ENCODE data around the gene TTLL1. TPM values are rescaled to one million over a fixed set of nuclear protein-coding genes. Genes with fewer than 3 reads are reported as not detected.
A peak's percentile ranks its signal among the peaks of the same experiment; 100 is the strongest.

Gene TTLL1
- total and polyA plus RNA-seq, 2 experiments from 2014 or later = 5.5 to 6.8 TPM

DNA sequence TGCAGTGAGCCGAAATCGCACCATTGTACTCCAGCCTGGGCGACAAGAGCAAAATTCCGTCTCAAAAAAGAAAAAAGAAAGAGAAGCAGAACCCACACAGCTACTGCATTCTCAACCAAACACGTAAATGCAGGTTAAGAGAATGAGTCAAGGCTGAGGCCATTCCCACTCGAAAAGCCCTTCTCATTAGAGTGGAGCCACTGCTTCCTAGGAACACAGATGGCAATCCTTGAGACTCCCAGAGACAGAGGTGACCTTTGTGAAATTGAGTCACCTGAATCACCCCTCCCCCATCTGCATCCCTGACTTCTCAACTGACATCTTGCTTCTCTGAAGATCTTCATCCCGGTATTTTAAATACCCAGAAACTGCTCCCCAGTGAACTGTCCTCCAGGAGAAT, 82.4 kb downstream of the TTLL1 start:
- H3K36me3 Mint-ChIP-seq (ENCODE audit: low read depth) = peaks cover 4% of the 10 kb centered on the region; the same call in 2 of the 3 replicates
- peak overlapping the region; percentile 40; the same call in 1 of the 2 replicates for H3K27ac Mint-ChIP-seq
- peaks cover 14% of the 10 kb centered on the region for H3K27me3 Mint-ChIP-seq (ENCODE audit: insufficient read depth, low read depth, poor library complexity)
- no peak overlapping the region for H3K4me3 ChIP-seq
- ATAC-seq (no peak), DNase-seq (ENCODE audit: low spot score) (no peak)
- H3K79me2 ChIP-seq (replicated peaks; ENCODE audit: insufficient read depth) = peaks cover 100% of the 10 kb centered on the region
- peaks cover 54% of the 10 kb centered on the region for H3K4me1 ChIP-seq (ENCODE audit: insufficient read depth)
- 0 out of 2 replicates have a peak, but pooled peaks cover 7% of the 10 kb centered on the region for H3F3A ChIP-seq (replicated peaks; ENCODE audit: low read depth)
- no peaks in the 10 kb centered on the region for H3K9me2 ChIP-seq (ENCODE audit: insufficient read depth)
- no peak for TF ChIP-seq NANOG (IDR thresholded peaks at IDR 0.05; ENCODE audit: borderline replicate concordance)
- TF ChIP-seq, protein P1, sequence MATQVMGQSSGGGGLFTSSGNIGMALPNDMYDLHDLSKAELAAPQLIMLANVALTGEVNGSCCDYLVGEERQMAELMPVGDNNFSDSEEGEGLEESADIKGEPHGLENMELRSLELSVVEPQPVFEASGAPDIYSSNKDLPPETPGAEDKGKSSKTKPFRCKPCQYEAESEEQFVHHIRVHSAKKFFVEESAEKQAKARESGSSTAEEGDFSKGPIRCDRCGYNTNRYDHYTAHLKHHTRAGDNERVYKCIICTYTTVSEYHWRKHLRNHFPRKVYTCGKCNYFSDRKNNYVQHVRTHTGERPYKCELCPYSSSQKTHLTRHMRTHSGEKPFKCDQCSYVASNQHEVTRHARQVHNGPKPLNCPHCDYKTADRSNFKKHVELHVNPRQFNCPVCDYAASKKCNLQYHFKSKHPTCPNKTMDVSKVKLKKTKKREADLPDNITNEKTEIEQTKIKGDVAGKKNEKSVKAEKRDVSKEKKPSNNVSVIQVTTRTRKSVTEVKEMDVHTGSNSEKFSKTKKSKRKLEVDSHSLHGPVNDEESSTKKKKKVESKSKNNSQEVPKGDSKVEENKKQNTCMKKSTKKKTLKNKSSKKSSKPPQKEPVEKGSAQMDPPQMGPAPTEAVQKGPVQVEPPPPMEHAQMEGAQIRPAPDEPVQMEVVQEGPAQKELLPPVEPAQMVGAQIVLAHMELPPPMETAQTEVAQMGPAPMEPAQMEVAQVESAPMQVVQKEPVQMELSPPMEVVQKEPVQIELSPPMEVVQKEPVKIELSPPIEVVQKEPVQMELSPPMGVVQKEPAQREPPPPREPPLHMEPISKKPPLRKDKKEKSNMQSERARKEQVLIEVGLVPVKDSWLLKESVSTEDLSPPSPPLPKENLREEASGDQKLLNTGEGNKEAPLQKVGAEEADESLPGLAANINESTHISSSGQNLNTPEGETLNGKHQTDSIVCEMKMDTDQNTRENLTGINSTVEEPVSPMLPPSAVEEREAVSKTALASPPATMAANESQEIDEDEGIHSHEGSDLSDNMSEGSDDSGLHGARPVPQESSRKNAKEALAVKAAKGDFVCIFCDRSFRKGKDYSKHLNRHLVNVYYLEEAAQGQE (IDR thresholded peaks at IDR 0.05; ENCODE audit: unreplicated experiment) = no peak
- no peak for TF ChIP-seq STAT1 (IDR thresholded peaks at IDR 0.05; ENCODE audit: unreplicated experiment)
- TF ChIP-seq ZNF114 (CRISPR knock-in tag; IDR thresholded peaks at IDR 0.05) = no peak
- no peak overlapping the region for H3K4me3 Mint-ChIP-seq
- peak overlapping the region; percentile 45 for H3K4me2 ChIP-seq
- H3K9me3 Mint-ChIP-seq = no peaks in the 10 kb centered on the region
- H3K27me3 ChIP-seq (ENCODE audit: insufficient read depth) = no peaks in the 10 kb centered on the region
- H2AFZ ChIP-seq = no peak overlapping the region
- H3K36me3 ChIP-seq (ENCODE audit: insufficient read depth) = no peaks in the 10 kb centered on the region
- peaks cover 73% of the 10 kb centered on the region for H4K20me1 ChIP-seq (replicated peaks; ENCODE audit: insufficient read depth)
- no peak overlapping the region for H3K27ac ChIP-seq (ENCODE audit: low read depth)
- peaks cover 63% of the 10 kb centered on the region for H3K4me1 Mint-ChIP-seq

DNA sequence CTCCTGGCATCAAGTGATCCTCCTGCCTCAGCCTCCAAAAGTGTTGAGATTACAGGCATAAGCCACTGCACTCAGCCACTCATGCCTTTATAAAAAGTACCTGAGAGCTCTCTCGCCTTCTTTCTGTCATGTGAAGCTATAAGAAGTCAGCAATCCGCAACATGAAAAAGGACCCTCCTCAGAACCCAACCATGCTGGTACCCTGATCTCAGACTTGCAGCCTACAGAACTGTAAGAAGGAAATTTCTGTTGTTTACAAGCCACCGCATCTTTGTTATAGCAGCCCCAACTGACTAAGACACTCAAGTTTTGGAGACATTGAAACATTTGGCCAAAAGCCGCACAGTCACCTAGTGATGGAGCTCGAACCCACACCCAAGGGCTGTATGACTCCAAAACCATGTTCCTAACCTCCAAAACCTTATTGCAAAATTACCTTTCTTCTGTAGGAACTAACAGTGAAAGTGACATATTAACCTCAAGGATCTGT, 83.1 kb downstream of the TTLL1 start:
- no peak overlapping the region for H3K27ac ChIP-seq (ENCODE audit: low read depth)
- H3K4me1 Mint-ChIP-seq = peaks cover 65% of the 10 kb centered on the region
- H3K27ac Mint-ChIP-seq = 0 out of 2 replicates have a peak overlapping the region, but pooled peaks have one; percentile 27
- TF ChIP-seq, protein P2, sequence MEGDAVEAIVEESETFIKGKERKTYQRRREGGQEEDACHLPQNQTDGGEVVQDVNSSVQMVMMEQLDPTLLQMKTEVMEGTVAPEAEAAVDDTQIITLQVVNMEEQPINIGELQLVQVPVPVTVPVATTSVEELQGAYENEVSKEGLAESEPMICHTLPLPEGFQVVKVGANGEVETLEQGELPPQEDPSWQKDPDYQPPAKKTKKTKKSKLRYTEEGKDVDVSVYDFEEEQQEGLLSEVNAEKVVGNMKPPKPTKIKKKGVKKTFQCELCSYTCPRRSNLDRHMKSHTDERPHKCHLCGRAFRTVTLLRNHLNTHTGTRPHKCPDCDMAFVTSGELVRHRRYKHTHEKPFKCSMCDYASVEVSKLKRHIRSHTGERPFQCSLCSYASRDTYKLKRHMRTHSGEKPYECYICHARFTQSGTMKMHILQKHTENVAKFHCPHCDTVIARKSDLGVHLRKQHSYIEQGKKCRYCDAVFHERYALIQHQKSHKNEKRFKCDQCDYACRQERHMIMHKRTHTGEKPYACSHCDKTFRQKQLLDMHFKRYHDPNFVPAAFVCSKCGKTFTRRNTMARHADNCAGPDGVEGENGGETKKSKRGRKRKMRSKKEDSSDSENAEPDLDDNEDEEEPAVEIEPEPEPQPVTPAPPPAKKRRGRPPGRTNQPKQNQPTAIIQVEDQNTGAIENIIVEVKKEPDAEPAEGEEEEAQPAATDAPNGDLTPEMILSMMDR (conservative IDR thresholded peaks at IDR 0.05; ENCODE audit: low read depth in 2 of 2) = no peak
- TF ChIP-seq, protein P1 (IDR thresholded peaks at IDR 0.05; ENCODE audit: unreplicated experiment) = no peak
- no peak for TF ChIP-seq POLR2AphosphoS5 (IDR thresholded peaks at IDR 0.05; ENCODE audit: low read depth)
- no peak for TF ChIP-seq ZNF331 (CRISPR knock-in tag; IDR thresholded peaks at IDR 0.05; ENCODE audit: low read depth)
- no peak for TF ChIP-seq EZH2phosphoT487 (IDR thresholded peaks at IDR 0.05; ENCODE audit: unreplicated experiment)

More for the DNA sequence above, 83.1 kb downstream of the TTLL1 start:
- Mint-ChIP-seq H3K36me3 (ENCODE audit: low read depth) (peaks cover 4% of the 10 kb centered on the region; the same call in 2 of the 3 replicates), H3K9me3 (no peaks in the 10 kb centered on the region), H3K27me3 (ENCODE audit: insufficient read depth, low read depth, poor library complexity) (peaks cover 16% of the 10 kb centered on the region), H3K4me3 (no peak overlapping the region)
- DNase-seq (ENCODE audit: low spot score) = no peak
- peaks cover 100% of the 10 kb centered on the region for H3K79me2 ChIP-seq (replicated peaks; ENCODE audit: insufficient read depth)
- H3K4me3 ChIP-seq = no peak overlapping the region
- peaks cover 72% of the 10 kb centered on the region for H4K20me1 ChIP-seq (replicated peaks; ENCODE audit: insufficient read depth)
- H3K27me3 ChIP-seq (ENCODE audit: insufficient read depth) = no peaks in the 10 kb centered on the region
- ATAC-seq = no peak
- 0 out of 2 replicates have a peak, but pooled peaks cover 7% of the 10 kb centered on the region for H3F3A ChIP-seq (replicated peaks; ENCODE audit: low read depth)
- H3K4me2 ChIP-seq = no peak overlapping the region
- no peak overlapping the region for H2AFZ ChIP-seq
- no peaks in the 10 kb centered on the region for H3K36me3 ChIP-seq (ENCODE audit: insufficient read depth)
- no peaks in the 10 kb centered on the region for H3K9me2 ChIP-seq (ENCODE audit: insufficient read depth)
- H3K4me1 ChIP-seq (ENCODE audit: insufficient read depth) = peaks cover 55% of the 10 kb centered on the region

All from GM23338 (cell line).